Activated CD4-positive, alpha-beta T cell treated with anti-CD3 and anti-CD28 coated beads, Interleukin-2, amount 10 ng/mL, durations not matched to agents 24 days and 14 days (primary cell): Measurements from ENCODE around the gene MRS2. TPM values are rescaled to one million over a fixed set of nuclear protein-coding genes. Genes with fewer than 3 reads are reported as not detected.
A peak's percentile ranks its signal among the peaks of the same experiment; 100 is the strongest.
"Not testable (repeated sequence)": the region's sequence is repeated elsewhere in the genome, so short reads cannot be mapped to it uniquely, and the experiment has no call there.

ENCODE experiments used
- DNase-seq: peaks from one replicate; pipeline ENCODE4 v3.0.0; 2022
- H3K27ac Mint-ChIP-seq: one replicate; pipeline ENCODE4 v1.8.0; 2022; ENCODE audit warnings: mild to moderate bottlenecking, mixed read lengths
- H3K27me3 Mint-ChIP-seq: one replicate; pipeline ENCODE4 v1.8.0; 2022; ENCODE audit warnings: mixed read lengths
- H3K36me3 Mint-ChIP-seq: one replicate; pipeline ENCODE4 v1.8.0; 2022; ENCODE audit warnings: low read depth, mild to moderate bottlenecking, mixed read lengths
- H3K4me1 Mint-ChIP-seq: one replicate; pipeline ENCODE4 v1.8.0; 2021; ENCODE audit warnings: mixed read lengths
- H3K4me3 Mint-ChIP-seq: one replicate; pipeline ENCODE4 v1.8.0; 2022; ENCODE audit warnings: mild to moderate bottlenecking, moderate library complexity, mixed read lengths
- H3K9me3 Mint-ChIP-seq: one replicate; pipeline ENCODE4 v1.8.0; 2021; ENCODE audit warnings: mixed read lengths
- intact Hi-C: fragments of 100-400 bp; cut with micrococcal nuclease; formaldehyde crosslinking; loops from one replicate; pipeline ENCODE4 v1.15.1; 2023
- total RNA-seq: library from RNA; stranded (reverse); gene quantifications from 2 replicates; pipeline ENCODE4 v1.2.3, GENCODE V29; 2022

Gene MRS2
- total RNA-seq, 1 donor from 2014 or later = 30.1 TPM

- Mint-ChIP-seq H3K4me1 (peaks cover 20% of the 10 kb centered on the region), H3K36me3 (peaks cover 12% of the 10 kb centered on the region), H3K27me3 (peaks cover 34% of the 10 kb centered on the region)
- H3K9me3 Mint-ChIP-seq, H3K27ac Mint-ChIP-seq, H3K4me3 Mint-ChIP-seq, DNase-seq, intact Hi-C loops: not testable (repeated sequence)
Measured at GRCh38 chr6:24400045-24401039, 2.4 kb upstream of the MRS2 start.

- Mint-ChIP-seq H3K9me3 (no peaks in the 10 kb centered on the region), H3K27ac (no peak overlapping the region), H3K27me3 (peaks cover 30% of the 10 kb centered on the region), H3K36me3 (peaks cover 15% of the 10 kb centered on the region), H3K4me3 (no peak overlapping the region), H3K4me1 (peaks cover 22% of the 10 kb centered on the region)
- no peak for DNase-seq
- intact Hi-C loops = no loop called here
Measured at GRCh38 chr6:24401458-24401857, 1.3 kb upstream of the MRS2 start.

- Mint-ChIP-seq H3K27ac (peak overlapping the region; percentile 86), H3K4me3 (peak overlapping the region; percentile 99)
- no peak for DNase-seq
Measured at GRCh38 chr6:24403501-24403824, 727 bp downstream of the MRS2 start.

GRCh38 chr6:24405262-24405661, 2.5 kb downstream of the MRS2 start:
- Mint-ChIP-seq H3K4me1 (peaks cover 24% of the 10 kb centered on the region), H3K4me3 (no peak overlapping the region), H3K36me3 (peaks cover 26% of the 10 kb centered on the region), H3K27me3 (peaks cover 7% of the 10 kb centered on the region), H3K9me3 (no peaks in the 10 kb centered on the region), H3K27ac (no peak overlapping the region)
- intact Hi-C loops = no loop called here
- no peak for DNase-seq

More at GRCh38 chr6:24403501-24403824, 727 bp downstream of the MRS2 start:
- intact Hi-C loops = loop anchor here (2.0 kb wide), 1 partner anchor 91 kb away; the partner anchor contains the start of gene ALDH5A1
- Mint-ChIP-seq H3K9me3 (no peaks in the 10 kb centered on the region), H3K36me3 (peaks cover 20% of the 10 kb centered on the region), H3K27me3 (peaks cover 20% of the 10 kb centered on the region), H3K4me1 (peaks cover 22% of the 10 kb centered on the region)

GRCh38 chr6:24408719-24409410, 6.1 kb downstream of the MRS2 start:
- DNase-seq = no peak
- H3K9me3 Mint-ChIP-seq = no peaks in the 10 kb centered on the region
- H3K4me3 Mint-ChIP-seq = no peak overlapping the region
- H3K27ac Mint-ChIP-seq = no peak overlapping the region
- peaks cover 38% of the 10 kb centered on the region for H3K36me3 Mint-ChIP-seq
- H3K4me1 Mint-ChIP-seq = peaks cover 17% of the 10 kb centered on the region
- intact Hi-C loops = no loop called here
- H3K27me3 Mint-ChIP-seq = no peaks in the 10 kb centered on the region

- H3K27ac Mint-ChIP-seq = no peak overlapping the region
- no peak overlapping the region for H3K4me3 Mint-ChIP-seq
- no peak for DNase-seq
- peaks cover 34% of the 10 kb centered on the region for H3K36me3 Mint-ChIP-seq
- no peaks in the 10 kb centered on the region for H3K27me3 Mint-ChIP-seq
- intact Hi-C loops = no loop called here
- no peaks in the 10 kb centered on the region for H3K9me3 Mint-ChIP-seq
- H3K4me1 Mint-ChIP-seq = peaks cover 5% of the 10 kb centered on the region
Measured at GRCh38 chr6:24410622-24411021, 7.9 kb downstream of the MRS2 start.

GRCh38 chr6:24412294-24412693, 9.6 kb downstream of the MRS2 start:
- Mint-ChIP-seq H3K27me3 (no peaks in the 10 kb centered on the region), H3K4me3 (no peak overlapping the region), H3K9me3 (no peaks in the 10 kb centered on the region), H3K36me3 (peaks cover 38% of the 10 kb centered on the region), H3K4me1 (peaks cover 5% of the 10 kb centered on the region), H3K27ac (no peak overlapping the region)
- intact Hi-C loops = no loop called here
- DNase-seq = no peak

- peaks cover 39% of the 10 kb centered on the region for H3K36me3 Mint-ChIP-seq
- DNase-seq, H3K27me3 Mint-ChIP-seq, H3K27ac Mint-ChIP-seq, H3K4me3 Mint-ChIP-seq, H3K4me1 Mint-ChIP-seq, intact Hi-C loops, H3K9me3 Mint-ChIP-seq: not testable (repeated sequence)
Measured at GRCh38 chr6:24414531-24414930, 11.8 kb downstream of the MRS2 start.

GRCh38 chr6:24415753-24416152, 13.0 kb downstream of the MRS2 start:
- Mint-ChIP-seq H3K27ac (no peak overlapping the region), H3K27me3 (no peaks in the 10 kb centered on the region), H3K36me3 (peaks cover 42% of the 10 kb centered on the region), H3K4me3 (no peak overlapping the region), H3K9me3 (no peaks in the 10 kb centered on the region), H3K4me1 (peaks cover 3% of the 10 kb centered on the region)
- DNase-seq = no peak
- intact Hi-C loops = no loop called here

- Mint-ChIP-seq H3K4me1 (no peaks in the 10 kb centered on the region), H3K9me3 (no peaks in the 10 kb centered on the region), H3K4me3 (no peak overlapping the region), H3K27me3 (no peaks in the 10 kb centered on the region), H3K36me3 (peaks cover 42% of the 10 kb centered on the region), H3K27ac (no peak overlapping the region)
- no peak for DNase-seq
- intact Hi-C loops = no loop called here
Measured at GRCh38 chr6:24419526-24419925, 16.8 kb downstream of the MRS2 start.

- peaks cover 28% of the 10 kb centered on the region for H3K36me3 Mint-ChIP-seq
- H3K4me3 Mint-ChIP-seq = no peak overlapping the region
- intact Hi-C loops = no loop called here
- H3K4me1 Mint-ChIP-seq = no peaks in the 10 kb centered on the region
- H3K27ac Mint-ChIP-seq = no peak overlapping the region
- DNase-seq = no peak
- H3K27me3 Mint-ChIP-seq = no peaks in the 10 kb centered on the region
- no peaks in the 10 kb centered on the region for H3K9me3 Mint-ChIP-seq
Measured at GRCh38 chr6:24425091-24425490, 22.4 kb downstream of the MRS2 start.

GRCh38 chr6:24426729-24427446, 24.2 kb downstream of the MRS2 start:
- H3K9me3 Mint-ChIP-seq = no peaks in the 10 kb centered on the region
- no peaks in the 10 kb centered on the region for H3K27me3 Mint-ChIP-seq
- no peak overlapping the region for H3K4me3 Mint-ChIP-seq
- no peak overlapping the region for H3K27ac Mint-ChIP-seq
- DNase-seq = no peak
- peaks cover 21% of the 10 kb centered on the region for H3K36me3 Mint-ChIP-seq
- intact Hi-C loops = no loop called here
- no peaks in the 10 kb centered on the region for H3K4me1 Mint-ChIP-seq

- H3K27me3 Mint-ChIP-seq = no peaks in the 10 kb centered on the region
- no peaks in the 10 kb centered on the region for H3K9me3 Mint-ChIP-seq
- H3K27ac Mint-ChIP-seq = no peak overlapping the region
- H3K4me1 Mint-ChIP-seq = no peaks in the 10 kb centered on the region
- peaks cover 11% of the 10 kb centered on the region for H3K36me3 Mint-ChIP-seq
- intact Hi-C loops = no loop called here
- no peak for DNase-seq
- no peak overlapping the region for H3K4me3 Mint-ChIP-seq
Measured at GRCh38 chr6:24428615-24429014, 25.9 kb downstream of the MRS2 start.

GRCh38 chr6:24429146-24429545, 26.4 kb downstream of the MRS2 start:
- intact Hi-C loops = no loop called here
- Mint-ChIP-seq H3K4me3 (no peak overlapping the region), H3K27ac (no peak overlapping the region), H3K36me3 (peaks cover 11% of the 10 kb centered on the region), H3K4me1 (no peaks in the 10 kb centered on the region), H3K9me3 (no peaks in the 10 kb centered on the region), H3K27me3 (no peaks in the 10 kb centered on the region)
- DNase-seq = no peak
